Measurements from ENCODE around the gene ADGRL4.
"Not testable (repeated sequence)": the region's sequence is repeated elsewhere in the genome, so short reads cannot be mapped to it uniquely, and the experiment has no call there.

Gene ADGRL4

GRCh38 chr1:78918157-78918556 lies 88.4 kb downstream of the ADGRL4 start:
- no peak for DNase-seq (ENCODE audit: low read depth)

GRCh38 chr1:78916986-78917385 lies 89.5 kb downstream of the ADGRL4 start:
- no peak for DNase-seq (ENCODE audit: low read depth)

- DNase-seq (ENCODE audit: low read depth): no peak
Observed at GRCh38 chr1:78913950-78914349, 92.6 kb downstream of the ADGRL4 start.

- DNase-seq (ENCODE audit: low read depth): no peak
Observed at GRCh38 chr1:78911956-78912880, 94.3 kb downstream of the ADGRL4 start.

- no peak for DNase-seq (ENCODE audit: low read depth)
Observed at GRCh38 chr1:78902641-78903040, 103.9 kb downstream of the ADGRL4 start.

- no peak for DNase-seq (ENCODE audit: low read depth)
Observed at GRCh38 chr1:78894811-78895210, 111.7 kb downstream of the ADGRL4 start.

- DNase-seq (ENCODE audit: low read depth): peak; percentile 5
Observed at GRCh38 chr1:78892260-78892840, 114.2 kb downstream of the ADGRL4 start.

GRCh38 chr1:78887458-78887857 lies 119.1 kb downstream of the ADGRL4 start:
- no peak for DNase-seq (ENCODE audit: low read depth)

GRCh38 chr1:78884685-78885452 lies 121.7 kb downstream of the ADGRL4 start:
- no peak for DNase-seq (ENCODE audit: low read depth)

- no peak for DNase-seq (ENCODE audit: low read depth)
Observed at GRCh38 chr1:78880223-78880622, 126.3 kb downstream of the ADGRL4 start.

GRCh38 chr1:78875986-78876385 lies 130.5 kb downstream of the ADGRL4 start:
- DNase-seq (ENCODE audit: low read depth): not testable (repeated sequence)

GRCh38 chr1:78872801-78873200 lies 133.7 kb downstream of the ADGRL4 start:
- not testable (repeated sequence) for DNase-seq (ENCODE audit: low read depth)

GRCh38 chr1:78871249-78871648 lies 135.3 kb downstream of the ADGRL4 start:
- DNase-seq (ENCODE audit: low read depth): no peak

- DNase-seq (ENCODE audit: low read depth): no peak
Observed at GRCh38 chr1:78869136-78869535, 137.4 kb downstream of the ADGRL4 start.

- no peak for DNase-seq (ENCODE audit: low read depth)
Observed at GRCh38 chr1:78864175-78864574, 142.4 kb downstream of the ADGRL4 start.

- no peak for DNase-seq (ENCODE audit: low read depth)
Observed at GRCh38 chr1:78856096-78856495, 150.4 kb downstream of the ADGRL4 start.

- DNase-seq (ENCODE audit: low read depth): no peak
Observed at GRCh38 chr1:78855258-78855657, 151.3 kb downstream of the ADGRL4 start.

GRCh38 chr1:78854556-78854955 lies 152.0 kb downstream of the ADGRL4 start:
- DNase-seq (ENCODE audit: low read depth): no peak

GRCh38 chr1:78843546-78843945 lies 163.0 kb downstream of the ADGRL4 start:
- DNase-seq (ENCODE audit: low read depth): no peak

GRCh38 chr1:78843111-78843510 lies 163.4 kb downstream of the ADGRL4 start:
- DNase-seq (ENCODE audit: low read depth): no peak

- DNase-seq (ENCODE audit: low read depth): peak; percentile 82
Observed at GRCh38 chr1:78840453-78841271, 165.9 kb downstream of the ADGRL4 start.

Measured in fibroblast of the conjunctiva (primary cell).